GM18502 (cell line): ENCODE measurements around the gene NME1.

Source experiments
- ATAC-seq: cut with Tn5 transposase; IDR thresholded peaks from one replicate; pipeline ENCODE4 v1.9.1; 2021; ENCODE audit warnings: mild to moderate bottlenecking; ENCODE audit not compliant: unreplicated experiment, poor library complexity

NME1 gene

DNA sequence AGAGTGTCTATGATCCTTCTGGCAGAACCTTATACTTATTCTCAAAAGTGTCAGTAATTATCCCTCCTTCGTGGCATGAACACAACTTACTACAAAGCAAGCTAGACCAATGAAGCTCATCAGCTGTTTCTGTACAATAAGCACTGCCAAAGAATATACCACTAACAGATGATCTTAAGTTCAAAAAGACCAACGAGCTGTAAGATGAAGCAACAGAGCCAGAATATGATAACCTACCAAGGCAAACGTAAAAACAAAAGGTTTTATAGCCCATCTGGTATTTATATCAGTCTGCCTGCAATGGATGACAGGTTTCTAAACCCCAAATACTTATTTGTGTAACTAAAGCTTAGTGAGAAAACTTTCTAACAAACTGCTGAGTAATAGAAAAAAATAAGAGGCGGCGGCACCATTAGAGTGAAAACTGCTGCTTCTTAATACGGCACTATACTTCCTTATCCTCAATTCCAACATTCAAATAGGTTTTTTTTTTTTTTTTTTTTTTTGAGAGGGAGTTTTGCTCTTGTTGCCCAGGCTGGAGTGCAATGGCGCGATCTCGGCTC lies 35.0 kb downstream of the NME1 start:
- ATAC-seq = no peak

DNA sequence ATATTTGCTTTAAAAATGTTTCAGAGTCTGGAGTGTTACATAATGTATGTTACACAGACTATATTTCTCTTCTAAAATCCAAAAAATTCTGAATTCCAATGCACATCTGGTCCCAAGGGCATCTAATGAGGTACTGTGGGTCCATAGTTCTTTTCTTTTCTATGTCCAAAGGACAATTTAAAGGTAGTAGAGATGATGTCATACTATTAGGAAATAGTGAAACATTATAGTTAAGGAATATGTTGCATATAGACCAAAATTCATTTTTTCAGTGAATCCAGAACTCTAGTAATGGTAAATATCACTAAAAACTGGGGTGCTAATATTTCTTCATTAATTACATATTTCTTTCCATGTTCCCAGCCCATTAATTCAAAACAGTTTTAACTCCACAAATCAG lies 35.8 kb downstream of the NME1 start:
- ATAC-seq = no peak

DNA sequence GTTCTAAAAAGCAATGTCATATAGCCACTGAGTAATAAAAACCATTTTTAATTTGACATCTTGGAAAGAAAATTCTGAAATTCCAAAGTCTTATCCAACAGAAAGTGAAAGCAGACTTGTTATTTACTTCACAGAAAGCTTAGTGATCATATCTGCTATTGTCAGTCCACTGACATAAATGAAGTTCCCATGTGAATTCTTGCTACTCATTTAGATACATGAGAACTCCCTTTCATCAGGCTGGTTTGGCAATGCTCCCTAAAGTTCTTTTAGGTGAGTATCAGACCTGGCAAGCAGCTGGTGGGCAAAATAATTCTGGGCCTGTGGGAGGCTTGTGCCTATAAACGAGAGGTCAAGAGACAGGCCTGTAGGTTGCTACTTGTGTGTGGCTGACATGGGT lies 36.3 kb downstream of the NME1 start:
- ATAC-seq = no peak

DNA sequence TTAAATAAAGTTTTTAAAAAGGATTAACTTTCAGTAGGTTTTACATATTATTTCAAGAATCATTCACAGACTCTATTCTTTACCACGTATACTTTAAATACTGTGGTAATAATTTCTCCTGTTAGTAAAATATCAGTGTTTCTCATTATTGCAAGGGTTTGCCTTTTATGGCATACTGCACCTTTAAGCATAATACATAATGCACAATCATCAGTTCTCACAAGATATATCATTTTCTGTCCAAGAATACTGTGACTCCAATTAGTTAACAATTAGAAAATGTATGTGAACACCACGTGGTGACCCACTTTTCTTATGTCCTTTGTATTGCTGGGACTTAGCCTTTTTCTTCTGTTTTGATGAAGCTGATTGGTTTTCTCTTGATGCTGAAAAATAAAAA lies 38.5 kb downstream of the NME1 start:
- no peak for ATAC-seq

DNA sequence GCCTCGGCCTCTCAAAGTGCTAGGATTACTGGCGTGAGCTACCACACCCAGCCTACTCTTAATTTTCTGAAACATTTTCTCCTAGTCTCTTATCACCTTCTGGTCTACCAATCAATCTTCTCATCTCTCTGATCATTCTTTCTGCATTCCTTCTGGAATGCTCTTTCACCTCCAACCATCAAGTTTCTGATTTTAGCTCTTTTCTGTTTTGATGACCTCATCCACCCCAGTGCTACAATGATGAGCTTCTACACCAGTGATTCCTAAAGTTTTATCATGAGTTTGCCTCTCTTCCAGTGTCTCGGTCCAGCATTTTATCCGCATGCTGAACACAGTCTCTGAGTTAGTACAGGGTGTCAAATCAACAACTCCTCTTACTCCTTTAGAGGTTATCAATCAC lies 44.4 kb downstream of the NME1 start:
- no peak for ATAC-seq

DNA sequence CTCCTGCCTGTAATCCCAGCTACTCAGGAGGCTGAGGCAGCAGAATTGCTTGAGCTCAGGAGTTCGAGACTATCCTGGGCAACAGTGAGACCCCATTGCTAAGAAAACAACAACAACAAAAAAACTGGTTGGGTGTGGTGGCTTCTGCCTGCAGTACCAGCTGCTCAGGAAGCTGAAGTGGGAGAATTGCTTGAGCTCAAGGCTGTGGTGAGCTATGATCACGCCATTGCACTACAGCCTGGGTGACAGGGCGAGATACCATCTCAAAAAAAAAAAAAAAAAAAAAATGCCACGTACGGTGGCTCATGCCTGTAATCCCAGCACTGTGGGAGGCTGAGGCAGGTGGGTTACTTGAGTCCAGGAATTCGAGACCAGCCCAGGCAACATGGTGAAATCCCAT lies 46.9 kb downstream of the NME1 start:
- ATAC-seq = no peak

DNA sequence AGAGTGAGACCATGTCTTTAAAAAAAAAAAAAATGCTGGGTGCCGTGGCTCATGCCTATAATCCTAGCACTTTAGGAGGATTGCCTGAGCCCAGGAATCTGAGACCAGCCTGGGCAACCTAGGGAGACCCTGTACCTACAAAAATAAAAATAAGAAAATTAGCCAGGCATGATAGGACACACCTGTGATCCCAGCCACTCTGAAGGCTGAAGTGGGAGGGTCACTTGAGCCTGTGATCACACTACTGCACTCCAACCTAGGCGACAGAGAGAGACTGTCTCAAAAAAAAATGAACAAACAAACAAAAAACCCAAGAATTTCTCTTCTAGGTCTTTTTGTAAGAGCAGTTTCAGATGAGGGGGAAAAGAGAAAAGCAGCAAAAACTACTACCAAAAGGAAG lies 47.5 kb downstream of the NME1 start:
- ATAC-seq = no peak

DNA sequence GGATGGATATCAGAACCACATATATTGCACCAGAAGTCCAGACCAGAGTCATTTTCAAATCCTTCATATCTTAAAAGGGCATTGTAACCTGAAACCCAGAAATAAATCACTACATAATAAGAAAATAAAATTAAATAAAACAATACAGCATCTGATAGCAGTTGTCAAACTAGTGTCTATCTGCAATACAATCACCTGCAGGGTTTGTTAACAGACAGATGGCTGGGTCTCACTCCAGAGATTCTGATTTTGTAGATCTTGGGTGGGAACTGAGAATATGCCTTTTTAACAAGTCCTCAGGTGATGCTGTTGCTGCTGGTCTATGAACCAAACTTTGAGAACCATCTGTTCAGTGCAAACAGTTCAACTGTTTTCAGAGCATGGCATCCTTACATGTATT lies 50.5 kb downstream of the NME1 start:
- no peak for ATAC-seq
